IPS DF 6.9 (cell line): Measurements from ENCODE around the gene LRRFIP1.

Experiments used
- DNase-seq: peaks from one replicate; pipeline ENCODE4 v3.0.0-alpha.2; 2013; ENCODE audit warnings: low read depth, low spot score
- H3K27ac ChIP-seq: one replicate; pipeline ENCODE4 v1.5.1; 2013; ENCODE audit warnings: low read length, control low read depth
- H3K27me3 ChIP-seq: 2 replicates; pipeline ENCODE4 v1.6.1; 2013; ENCODE audit warnings: mild to moderate bottlenecking, low read length; ENCODE audit not compliant: control insufficient read depth, insufficient read depth
- H3K36me3 ChIP-seq: 2 replicates; pipeline ENCODE4 v1.6.1; 2013; ENCODE audit warnings: low read length; ENCODE audit not compliant: control insufficient read depth, insufficient read depth
- H3K4me1 ChIP-seq: 2 replicates; pipeline ENCODE4 v1.6.1; 2013; ENCODE audit warnings: low read length; ENCODE audit not compliant: control insufficient read depth, insufficient read depth
- H3K4me3 ChIP-seq: 2 replicates; pipeline ENCODE4 v1.5.1; 2013; ENCODE audit warnings: mild to moderate bottlenecking, low read length
- H3K9me3 ChIP-seq: 2 replicates; pipeline ENCODE4 v1.6.1; 2013; ENCODE audit warnings: low read length, inconsistent platforms; ENCODE audit not compliant: control insufficient read depth, insufficient read depth
- WGBS: extraction: QIAGEN DNeasy Blood & Tissue Kit; methylation state at CpG from one replicate; pipeline ENCODE4 v1.1.7; 2013; ENCODE audit warnings: mixed read lengths, missing lambda C conversion rate; ENCODE audit not compliant: insufficient read length, insufficient coverage; 5-methylcytosine and 5-hydroxymethylcytosine counted together

The LRRFIP1 gene

GRCh38 chr2:237631801-237632585 is 4.6 kb downstream of the LRRFIP1 start:
- H3K9me3 ChIP-seq, result no peaks in the 10 kb centered on the region
- H3K4me3 ChIP-seq, result no peak overlapping the region
- no CpG with 5 or more reads among the region's 19 CpGs for WGBS
- H3K27ac ChIP-seq, result no peak overlapping the region
- H3K27me3 ChIP-seq, result peaks cover 6% of the 10 kb centered on the region; the same call in 1 of the 2 replicates
- no peaks in the 10 kb centered on the region for H3K36me3 ChIP-seq
- no peak for DNase-seq
- H3K4me1 ChIP-seq, result peaks cover 1% of the 10 kb centered on the region; the same call in 1 of the 2 replicates

GRCh38 chr2:237633061-237633561 is 5.7 kb downstream of the LRRFIP1 start:
- H3K4me3 ChIP-seq, result no peak overlapping the region

GRCh38 chr2:237636578-237636977 is 9.2 kb downstream of the LRRFIP1 start:
- no peaks in the 10 kb centered on the region; the same call in 1 of the 2 replicates for H3K4me1 ChIP-seq
- H3K4me3 ChIP-seq, result no peak overlapping the region
- H3K36me3 ChIP-seq, result no peaks in the 10 kb centered on the region
- no peak for DNase-seq
- H3K27ac ChIP-seq, result no peak overlapping the region
- no peaks in the 10 kb centered on the region for H3K27me3 ChIP-seq
- no CpG with 5 or more reads among the region's 1 CpG for WGBS
- no peaks in the 10 kb centered on the region for H3K9me3 ChIP-seq

More at GRCh38 chr2:237633061-237633561, 5.7 kb downstream of the LRRFIP1 start:
- Histone ChIP-seq H3K4me1 (peaks cover 1% of the 10 kb centered on the region; the same call in 1 of the 2 replicates), H3K27me3 (peaks cover 4% of the 10 kb centered on the region; the same call in 1 of the 2 replicates), H3K9me3 (no peaks in the 10 kb centered on the region), H3K27ac (no peak overlapping the region), H3K36me3 (no peaks in the 10 kb centered on the region)
- DNase-seq, result no peak
- WGBS, result no CpG with 5 or more reads among the region's 10 CpGs

- WGBS, result no CpG with 5 or more reads among the region's 3 CpGs
These were observed 10.2 kb downstream of the LRRFIP1 start for GRCh38 chr2:237637429-237638135.

DNA sequence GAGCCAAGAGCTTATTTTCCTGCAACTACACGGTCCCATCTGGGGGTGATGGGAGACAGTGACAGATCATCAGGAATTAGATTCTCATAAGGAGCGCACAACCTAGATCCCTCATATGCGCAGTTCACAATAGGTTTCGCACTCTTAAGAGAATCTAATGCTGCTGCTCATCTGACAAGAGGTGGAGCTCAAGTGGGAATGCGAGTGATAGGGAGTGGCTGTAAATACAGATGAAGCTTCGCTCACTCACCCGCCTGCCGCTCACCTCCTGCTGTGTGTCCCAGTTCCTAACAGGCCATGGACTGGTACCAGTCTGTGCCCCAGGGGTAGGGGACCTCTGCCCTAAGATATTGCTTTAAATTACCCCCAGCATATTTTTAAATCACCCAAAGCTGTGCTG is 10.8 kb downstream of the LRRFIP1 start:
- Histone ChIP-seq H3K4me1 (no peaks in the 10 kb centered on the region), H3K27ac (no peak overlapping the region), H3K27me3 (no peaks in the 10 kb centered on the region), H3K36me3 (no peaks in the 10 kb centered on the region), H3K9me3 (no peaks in the 10 kb centered on the region), H3K4me3 (no peak overlapping the region)
- no peak for DNase-seq
- WGBS, result no CpG with 5 or more reads among the region's 8 CpGs

More at GRCh38 chr2:237637429-237638135, 10.2 kb downstream of the LRRFIP1 start:
- Histone ChIP-seq H3K9me3 (no peaks in the 10 kb centered on the region), H3K36me3 (no peaks in the 10 kb centered on the region), H3K4me3 (no peak overlapping the region), H3K27me3 (no peaks in the 10 kb centered on the region), H3K27ac (no peak overlapping the region), H3K4me1 (no peaks in the 10 kb centered on the region)
- no peak for DNase-seq

- no peaks in the 10 kb centered on the region for H3K4me1 ChIP-seq
- WGBS, result no CpG with 5 or more reads among the region's 11 CpGs
- H3K9me3 ChIP-seq, result no peaks in the 10 kb centered on the region
- no peak overlapping the region for H3K4me3 ChIP-seq
- H3K36me3 ChIP-seq, result no peaks in the 10 kb centered on the region
- no peak overlapping the region for H3K27ac ChIP-seq
- no peaks in the 10 kb centered on the region for H3K27me3 ChIP-seq
- no peak for DNase-seq
These were observed 11.9 kb downstream of the LRRFIP1 start for GRCh38 chr2:237639052-237639835.

DNA sequence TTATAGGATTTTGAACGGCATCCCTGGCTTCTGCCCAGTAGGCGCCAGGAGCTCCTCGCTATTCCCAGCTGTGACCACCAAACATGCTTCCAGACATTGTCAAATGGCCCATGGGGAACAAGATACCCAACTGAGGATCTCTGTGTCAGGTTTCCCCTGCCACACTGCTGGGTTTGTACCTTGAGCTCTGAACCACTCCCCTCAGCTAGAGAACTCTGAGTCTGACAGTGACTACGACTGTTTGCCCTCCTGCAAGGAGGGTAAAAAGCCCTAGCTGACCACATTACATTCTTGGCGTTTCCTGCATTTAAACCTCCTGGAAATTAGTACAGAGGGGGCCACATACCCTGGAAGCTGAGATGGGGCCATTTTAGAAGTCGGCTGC is 12.4 kb downstream of the LRRFIP1 start:
- no peaks in the 10 kb centered on the region for H3K9me3 ChIP-seq
- H3K4me3 ChIP-seq, result no peak overlapping the region
- no peaks in the 10 kb centered on the region for H3K4me1 ChIP-seq
- H3K36me3 ChIP-seq, result no peaks in the 10 kb centered on the region
- WGBS, result no CpG with 5 or more reads among the region's 6 CpGs
- no peaks in the 10 kb centered on the region for H3K27me3 ChIP-seq
- no peak overlapping the region for H3K27ac ChIP-seq
- DNase-seq, result no peak

DNA sequence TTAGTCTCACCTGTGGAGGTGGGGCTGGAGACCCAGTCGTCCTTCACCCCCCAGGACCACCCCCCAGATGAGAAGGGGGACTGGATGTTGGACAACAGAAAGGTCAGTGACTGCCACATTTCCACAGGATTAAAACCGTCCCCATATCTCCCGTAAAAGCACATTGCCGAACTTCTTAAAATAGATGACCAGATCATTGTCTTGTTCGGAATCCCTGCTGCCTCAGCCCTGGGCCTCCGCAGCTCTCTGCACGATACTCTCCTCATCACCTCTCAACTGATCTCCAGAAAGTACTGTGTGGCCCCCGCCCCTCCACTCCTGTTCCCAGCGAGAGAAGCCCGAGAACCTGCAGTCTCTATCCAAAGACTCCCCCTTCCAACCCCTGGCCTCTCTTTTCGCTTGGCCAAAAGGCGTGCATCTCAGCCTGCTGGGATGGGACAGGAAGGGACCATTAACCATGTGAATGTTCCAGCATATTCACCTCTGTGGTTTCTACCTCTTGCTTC is 13.2 kb downstream of the LRRFIP1 start:
- no peaks in the 10 kb centered on the region for H3K4me1 ChIP-seq
- no peak overlapping the region for H3K4me3 ChIP-seq
- no peaks in the 10 kb centered on the region for H3K9me3 ChIP-seq
- no peaks in the 10 kb centered on the region for H3K36me3 ChIP-seq
- no peak for DNase-seq
- no CpG with 5 or more reads among the region's 12 CpGs for WGBS
- no peaks in the 10 kb centered on the region for H3K27me3 ChIP-seq
- H3K27ac ChIP-seq, result no peak overlapping the region

DNA sequence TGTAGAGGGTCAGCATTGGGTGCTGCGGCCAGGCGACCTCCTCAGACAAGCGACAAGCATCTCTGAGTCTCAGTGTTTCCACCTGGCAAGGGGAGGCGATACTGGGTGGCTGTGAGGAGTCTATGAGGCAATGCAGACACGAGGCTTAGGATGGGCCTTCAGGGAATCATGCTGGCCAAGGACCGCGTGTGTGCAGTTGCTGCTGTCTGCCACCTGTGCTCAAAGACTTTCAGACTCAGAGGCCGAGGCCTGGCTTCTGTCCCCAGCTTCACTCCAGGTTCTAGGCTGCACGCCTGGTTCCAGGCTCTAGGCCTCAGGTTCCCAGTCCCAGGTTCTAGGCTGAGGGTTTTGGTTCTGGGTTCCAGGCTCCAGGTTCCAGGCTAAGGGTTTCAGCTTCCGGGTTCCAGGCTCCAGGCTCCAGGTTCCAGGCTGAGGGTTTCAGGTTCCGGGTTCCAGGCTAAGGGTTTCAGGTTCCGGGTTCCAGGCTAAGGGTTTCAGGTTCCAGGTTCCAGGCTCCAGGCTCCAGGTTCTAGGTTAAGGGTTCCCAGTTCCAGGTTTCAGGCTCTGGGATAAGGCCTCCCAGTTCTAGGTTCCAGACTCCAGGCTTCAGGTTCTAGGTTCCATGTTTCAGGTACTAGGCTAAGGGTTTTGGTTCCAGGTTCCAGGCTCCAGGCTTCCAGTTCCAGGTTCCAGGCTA is 14.8 kb downstream of the LRRFIP1 start:
- H3K4me3 ChIP-seq, result no peak overlapping the region
- H3K4me1 ChIP-seq, result no peaks in the 10 kb centered on the region
- no CpG with 5 or more reads among the region's 12 CpGs for WGBS
- no peak for DNase-seq
- H3K9me3 ChIP-seq, result no peaks in the 10 kb centered on the region
- H3K27ac ChIP-seq, result no peak overlapping the region
- no peaks in the 10 kb centered on the region for H3K27me3 ChIP-seq
- no peaks in the 10 kb centered on the region for H3K36me3 ChIP-seq
